ENCODE results near the gene NR2F1.

The NR2F1 gene

DNA sequence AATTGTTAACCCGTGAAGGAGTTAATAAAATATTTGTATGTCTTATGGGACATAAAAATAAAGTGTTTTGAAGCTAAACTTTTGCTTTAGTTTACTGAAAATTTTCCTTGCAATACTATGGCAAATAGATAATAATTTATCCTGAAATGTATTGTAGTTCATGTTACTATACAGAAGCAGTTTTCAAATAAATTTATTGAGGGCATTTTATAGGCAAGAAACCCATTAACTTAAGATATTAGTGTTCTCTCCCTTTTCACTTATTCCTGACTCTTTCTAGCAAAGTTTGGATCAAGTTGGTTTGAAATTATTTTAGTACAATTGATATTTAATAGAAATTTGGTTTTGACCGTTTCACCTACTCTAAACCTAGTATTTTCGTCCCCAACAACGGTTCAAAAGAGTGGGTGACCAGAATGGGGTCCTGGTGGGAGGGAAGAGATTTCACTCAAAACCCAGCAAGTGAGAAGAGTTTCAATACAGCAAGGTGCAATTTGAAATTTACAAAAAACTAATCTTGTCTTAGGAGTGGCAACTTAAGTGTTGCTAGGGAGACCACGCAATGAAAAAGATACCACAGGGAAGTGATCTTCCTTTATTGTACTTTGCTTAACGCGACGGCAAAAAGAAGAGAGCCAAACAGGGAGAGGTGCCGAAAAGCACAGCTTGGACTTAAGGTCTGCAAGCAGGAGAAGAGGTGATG, 28.4 kb downstream of the NR2F1 start:
- H3K27me3 Mint-ChIP-seq, result peaks cover 58 to 71% of the 10 kb centered on the region in 2 donors
- H3K4me3 Mint-ChIP-seq, result no peak overlapping the region
- no peak for ATAC-seq (replicated peaks)
- peaks cover 14 to 23% of the 10 kb centered on the region in 2 donors for H3K4me1 Mint-ChIP-seq
- H3K36me3 Mint-ChIP-seq, result peaks cover 0 to 4% of the 10 kb centered on the region in 2 donors
- H3K27ac Mint-ChIP-seq, result peak overlapping the region; percentile 11
- H3K9me3 Mint-ChIP-seq, result no peaks in the 10 kb centered on the region
- no peak for DNase-seq

DNA sequence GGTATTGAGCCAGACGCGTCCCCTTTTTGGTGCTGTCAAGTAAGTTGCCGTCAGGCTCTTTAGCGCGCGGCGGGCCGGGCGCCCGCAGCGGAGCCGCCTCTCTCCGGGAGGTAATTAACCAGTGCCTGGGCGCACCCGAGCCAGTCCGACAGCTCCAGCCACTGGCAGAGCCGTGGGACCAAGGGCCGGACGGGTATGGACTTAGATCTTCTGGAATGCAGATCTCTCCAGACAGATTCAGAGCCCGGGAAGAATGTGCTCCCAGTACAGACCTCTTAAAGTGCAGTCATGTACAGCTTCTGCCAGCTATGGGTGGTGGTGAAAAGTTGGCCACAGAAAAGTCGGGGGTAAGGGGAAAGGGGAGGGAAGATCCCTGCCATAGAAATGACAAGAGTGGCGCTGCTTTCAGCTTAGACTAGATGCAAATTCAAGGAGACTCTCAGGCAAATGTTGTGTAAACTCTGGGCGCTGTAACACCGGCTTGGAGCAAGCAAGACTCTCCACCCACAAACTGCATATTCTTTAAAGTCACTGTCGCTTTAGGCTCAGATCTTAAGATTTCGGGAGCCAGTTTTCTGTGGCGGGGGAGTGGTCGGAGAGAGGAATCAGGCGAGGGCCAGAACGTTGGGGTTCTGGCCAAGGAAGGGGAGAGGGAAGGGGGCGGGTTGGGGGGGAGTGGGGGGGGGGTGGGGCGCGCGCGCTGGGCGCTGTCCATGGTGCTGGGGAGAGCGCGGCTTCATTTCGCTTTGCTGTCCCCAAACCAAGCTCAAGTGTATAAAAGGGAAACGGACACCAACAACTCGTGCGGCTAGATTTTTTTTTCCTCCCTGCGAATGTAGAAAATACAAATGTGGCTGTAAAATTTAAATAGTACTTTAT, 29.2 kb downstream of the NR2F1 start:
- Mint-ChIP-seq H3K4me1 (peaks cover 14 to 23% of the 10 kb centered on the region in 2 donors), H3K9me3 (no peaks in the 10 kb centered on the region), H3K27me3 (peaks cover 55 to 66% of the 10 kb centered on the region in 2 donors), H3K4me3 (peak overlapping the region; percentile 6 to 26), H3K27ac (peak overlapping the region; percentile 11), H3K36me3 (peaks cover 0 to 4% of the 10 kb centered on the region in 2 donors)
- DNase-seq (no peak), ATAC-seq (replicated peaks) (no peak)

GRCh38 chr5:93612855-93613243, 29.8 kb downstream of the NR2F1 start:
- H3K4me1 Mint-ChIP-seq, result peaks cover 9 to 17% of the 10 kb centered on the region in 2 donors
- ATAC-seq (replicated peaks) (no peak), DNase-seq (no peak)
- H3K27ac Mint-ChIP-seq, result no peak overlapping the region
- H3K9me3 Mint-ChIP-seq, result no peaks in the 10 kb centered on the region
- H3K4me3 Mint-ChIP-seq, result no peak overlapping the region
- peaks cover 0 to 4% of the 10 kb centered on the region in 2 donors for H3K36me3 Mint-ChIP-seq
- peaks cover 48 to 61% of the 10 kb centered on the region in 2 donors for H3K27me3 Mint-ChIP-seq

- H3K36me3 Mint-ChIP-seq, result peaks cover 0 to 6% of the 10 kb centered on the region in 2 donors
- H3K27me3 Mint-ChIP-seq, result peaks cover 33 to 39% of the 10 kb centered on the region in 2 donors
- no peaks in the 10 kb centered on the region for H3K9me3 Mint-ChIP-seq
- ATAC-seq (replicated peaks) (no peak), DNase-seq (no peak)
- H3K4me1 Mint-ChIP-seq, result peaks cover 13 to 26% of the 10 kb centered on the region in 2 donors
- no peak overlapping the region for H3K4me3 Mint-ChIP-seq
- no peak overlapping the region for H3K27ac Mint-ChIP-seq
These were observed 33.6 kb downstream of the NR2F1 start for GRCh38 chr5:93616538-93617174.

- DNase-seq (peak; percentile 37), ATAC-seq (replicated peaks) (peak; percentile 94 to 95)
- Mint-ChIP-seq H3K4me1 (peaks cover 10 to 16% of the 10 kb centered on the region in 2 donors), H3K9me3 (no peaks in the 10 kb centered on the region), H3K4me3 (peak overlapping the region; percentile 93 to 95), H3K27ac (peak overlapping the region; percentile 91), H3K36me3 (peaks cover 0 to 6% of the 10 kb centered on the region in 2 donors), H3K27me3 (peaks cover 5 to 8% of the 10 kb centered on the region in 2 donors)
These were observed 37.7 kb downstream of the NR2F1 start for GRCh38 chr5:93620487-93621326.

- H3K27ac Mint-ChIP-seq, result peak overlapping the region; percentile 3
- peaks cover 10 to 16% of the 10 kb centered on the region in 2 donors for H3K4me1 Mint-ChIP-seq
- DNase-seq (peak; percentile 13), ATAC-seq (replicated peaks) (peak; percentile 2 to 7)
- peak overlapping the region; percentile 93 to 95 for H3K4me3 Mint-ChIP-seq
- peaks cover 0 to 6% of the 10 kb centered on the region in 2 donors for H3K36me3 Mint-ChIP-seq
- H3K9me3 Mint-ChIP-seq, result no peaks in the 10 kb centered on the region
- peaks cover 5 to 8% of the 10 kb centered on the region in 2 donors for H3K27me3 Mint-ChIP-seq
These were observed 38.3 kb downstream of the NR2F1 start for GRCh38 chr5:93621327-93621798.

DNA sequence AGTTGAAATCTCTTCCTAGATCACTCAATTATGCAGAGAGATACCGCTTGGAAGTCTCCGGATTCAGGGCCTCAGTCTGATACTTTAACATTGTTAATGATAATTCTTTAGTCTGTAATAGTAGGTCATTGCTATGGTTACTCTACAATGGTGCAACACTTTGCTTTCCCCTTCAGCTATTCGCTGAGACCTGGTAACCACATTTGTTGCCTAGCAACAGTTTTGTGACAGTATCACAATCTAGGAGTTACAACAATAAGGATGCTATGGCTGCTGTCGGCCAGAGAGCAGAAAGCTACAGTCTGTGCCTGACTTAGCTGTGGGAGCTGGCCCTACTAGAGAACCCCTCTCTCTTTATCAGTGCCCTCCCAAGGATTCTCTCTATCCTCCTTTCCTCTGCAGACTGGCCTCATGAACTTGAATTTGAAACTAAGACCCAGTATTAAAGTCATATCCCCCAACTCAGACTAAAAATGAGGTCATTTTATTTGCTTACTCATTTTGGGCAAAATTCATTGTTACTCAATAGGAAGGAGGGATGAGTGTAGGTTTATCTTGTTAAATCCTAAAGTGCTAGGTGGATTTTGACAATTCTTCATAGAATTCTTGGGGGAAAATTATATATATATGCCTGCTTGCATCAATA, 39.3 kb downstream of the NR2F1 start:
- Mint-ChIP-seq H3K36me3 (peaks cover 0 to 9% of the 10 kb centered on the region in 2 donors), H3K4me1 (peaks cover 10 to 16% of the 10 kb centered on the region in 2 donors), H3K4me3 (no peak overlapping the region), H3K27me3 (peaks cover 5 to 8% of the 10 kb centered on the region in 2 donors), H3K27ac (no peak overlapping the region), H3K9me3 (no peaks in the 10 kb centered on the region)
- ATAC-seq (replicated peaks), result peak; percentile 41 to 54
- no peak for DNase-seq

DNA sequence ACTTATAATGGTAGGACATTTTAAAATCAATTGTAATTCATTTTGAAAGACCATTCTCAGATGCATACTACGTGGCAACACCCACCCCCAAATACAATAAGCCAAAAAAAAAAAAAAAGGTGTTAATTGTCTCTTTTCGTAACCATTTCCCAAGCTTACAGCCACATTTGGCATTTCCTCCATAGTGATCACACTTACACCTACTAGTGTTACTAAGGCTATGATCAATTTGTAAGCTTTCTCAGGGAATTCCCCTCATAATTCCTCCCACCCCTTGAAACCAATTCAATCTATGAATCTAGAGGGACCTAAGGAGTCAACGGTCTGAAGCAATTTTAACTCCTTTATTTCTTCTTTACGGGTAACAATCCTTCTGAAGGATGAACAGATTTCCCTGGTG, 40.1 kb downstream of the NR2F1 start:
- DNase-seq, result no peak
- peaks cover 10 to 16% of the 10 kb centered on the region in 2 donors for H3K4me1 Mint-ChIP-seq
- H3K36me3 Mint-ChIP-seq, result peaks cover 0 to 9% of the 10 kb centered on the region in 2 donors
- no peak overlapping the region for H3K27ac Mint-ChIP-seq
- peaks cover 5 to 8% of the 10 kb centered on the region in 2 donors for H3K27me3 Mint-ChIP-seq
- no peak overlapping the region for H3K4me3 Mint-ChIP-seq
- H3K9me3 Mint-ChIP-seq, result no peaks in the 10 kb centered on the region
- ATAC-seq (replicated peaks), result no peak

GRCh38 chr5:93626801-93627200, 43.8 kb downstream of the NR2F1 start:
- ATAC-seq (replicated peaks) (no peak), DNase-seq (no peak)
- Mint-ChIP-seq H3K27ac (no peak overlapping the region), H3K4me1 (peaks cover under 1% of the 10 kb centered on the region in 2 donors), H3K9me3 (no peaks in the 10 kb centered on the region), H3K4me3 (no peak overlapping the region), H3K36me3 (peaks cover 8 to 18% of the 10 kb centered on the region in 2 donors), H3K27me3 (no peaks in the 10 kb centered on the region)

GRCh38 chr5:93632327-93632726, 49.3 kb downstream of the NR2F1 start:
- Mint-ChIP-seq H3K4me3 (no peak overlapping the region), H3K36me3 (peaks cover 13 to 23% of the 10 kb centered on the region in 2 donors), H3K27me3 (no peaks in the 10 kb centered on the region), H3K27ac (no peak overlapping the region), H3K4me1 (no peaks in the 10 kb centered on the region), H3K9me3 (no peaks in the 10 kb centered on the region)
- no peak for DNase-seq
- ATAC-seq (replicated peaks), result no peak

GRCh38 chr5:93635991-93636390, 53.0 kb downstream of the NR2F1 start:
- H3K4me1 Mint-ChIP-seq, result no peaks in the 10 kb centered on the region
- H3K36me3 Mint-ChIP-seq, result peaks cover 5 to 12% of the 10 kb centered on the region in 2 donors
- H3K4me3 Mint-ChIP-seq, result no peak overlapping the region
- no peak for DNase-seq
- H3K27me3 Mint-ChIP-seq, result no peaks in the 10 kb centered on the region
- no peaks in the 10 kb centered on the region for H3K9me3 Mint-ChIP-seq
- peak in 1 of 2 donors; percentile 47 for ATAC-seq (replicated peaks)
- H3K27ac Mint-ChIP-seq, result no peak overlapping the region

- DNase-seq, result no peak
- Mint-ChIP-seq H3K27me3 (no peaks in the 10 kb centered on the region), H3K9me3 (no peaks in the 10 kb centered on the region), H3K4me1 (no peaks in the 10 kb centered on the region), H3K4me3 (no peak overlapping the region), H3K36me3 (peaks cover 5 to 8% of the 10 kb centered on the region in 2 donors), H3K27ac (no peak overlapping the region)
- no peak for ATAC-seq (replicated peaks)
These were observed 53.8 kb downstream of the NR2F1 start for GRCh38 chr5:93636837-93637236.

DNA sequence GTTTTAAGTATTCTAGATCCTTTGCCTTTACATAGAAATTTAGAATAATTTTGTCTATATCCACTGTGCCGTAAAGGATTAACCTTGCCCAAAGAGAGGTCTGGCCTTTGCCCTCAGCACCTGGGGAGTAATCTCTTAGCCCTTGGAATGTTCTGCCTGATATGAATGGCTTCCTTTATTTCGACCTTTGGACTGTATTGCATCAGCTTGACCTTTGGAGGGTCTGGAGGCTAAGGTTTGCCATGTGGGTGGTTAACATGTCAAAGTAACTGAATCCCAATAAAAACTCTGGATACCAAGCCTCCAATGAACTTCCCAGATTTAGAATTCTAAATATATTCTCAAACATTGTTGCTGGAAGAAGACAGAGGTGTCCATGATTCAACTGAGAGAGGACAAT, 54.7 kb downstream of the NR2F1 start:
- peaks cover 0 to 4% of the 10 kb centered on the region in 2 donors for H3K36me3 Mint-ChIP-seq
- H3K27me3 Mint-ChIP-seq, result no peaks in the 10 kb centered on the region
- DNase-seq (no peak), ATAC-seq (replicated peaks) (no peak)
- H3K4me3 Mint-ChIP-seq, result no peak overlapping the region
- no peaks in the 10 kb centered on the region for H3K4me1 Mint-ChIP-seq
- no peak overlapping the region for H3K27ac Mint-ChIP-seq
- no peaks in the 10 kb centered on the region for H3K9me3 Mint-ChIP-seq
